DND-41 (cell line): ENCODE measurements around the gene OBSCN.

ENCODE experiments used
- ATAC-seq: fragments of 200-7000 bp; cut with Tn5 transposase; 3 replicates; pipeline ENCODE4 v1.9.1; 2021; ENCODE audit warnings: low read depth; ENCODE audit not compliant: insufficient read depth
- DNase-seq: peaks from one replicate; pipeline ENCODE4 v3.0.0-alpha.2; 2020
- H2AFZ ChIP-seq: 2 replicates; pipeline ENCODE4 v1.6.0; 2012; ENCODE audit warnings: low read depth, low read length
- H3K27ac ChIP-seq: 2 replicates; pipeline ENCODE4 v1.5.1; 2012; ENCODE audit warnings: low read length, inconsistent platforms
- H3K27me3 ChIP-seq: fragments of 200-600 bp; sonication (generic); 2 replicates; pipeline ENCODE4 v1.6.0; 2012; ENCODE audit warnings: low read length, mild to moderate bottlenecking, inconsistent platforms; ENCODE audit not compliant: insufficient read depth, poor library complexity
- H3K36me3 ChIP-seq: 2 replicates; pipeline ENCODE4 v1.5.1; 2012; ENCODE audit warnings: low read length, inconsistent platforms; ENCODE audit not compliant: insufficient read depth
- H3K4me1 ChIP-seq: 2 replicates; pipeline ENCODE4 v1.5.1; 2012; ENCODE audit warnings: mild to moderate bottlenecking, low read length; ENCODE audit not compliant: insufficient read depth
- H3K4me2 ChIP-seq: 2 replicates; pipeline ENCODE4 v1.6.0; 2012; ENCODE audit warnings: mild to moderate bottlenecking, moderate library complexity, low read length, inconsistent platforms; ENCODE audit not compliant: insufficient read depth
- H3K4me3 ChIP-seq, 2 experiments: fragments of 200-600 bp in 1 of 2; shearing (Covaris generic) in 1 of 2; 2 replicates each; pipeline ENCODE4 v1.5.1; 2012 to 2016; ENCODE audit warnings: inconsistent platforms in 2 of 2, low read length in 2 of 2, mild to moderate bottlenecking in 2 of 2, low read depth in 1 of 2, moderate library complexity in 1 of 2
- H3K79me2 ChIP-seq: 2 replicates; pipeline ENCODE4 v1.6.0; 2012; ENCODE audit warnings: low read length, inconsistent platforms; ENCODE audit not compliant: insufficient read depth
- H3K9ac ChIP-seq: 2 replicates; pipeline ENCODE4 v1.6.0; 2012; ENCODE audit warnings: low read depth, mild to moderate bottlenecking, inconsistent platforms, low read length, moderate library complexity
- H3K9me3 ChIP-seq: 2 replicates; pipeline ENCODE4 v1.5.1; 2012; ENCODE audit warnings: low read length, moderate library complexity, mild to moderate bottlenecking, inconsistent platforms; ENCODE audit not compliant: insufficient read depth, severe bottlenecking
- H4K20me1 ChIP-seq: 2 replicates; pipeline ENCODE4 v1.6.0; 2012; ENCODE audit warnings: low read length; ENCODE audit not compliant: insufficient read depth
- CTCF ChIP-seq: IDR thresholded peaks from 2 replicates; pipeline ENCODE4 v1.5.1; 2012; ENCODE audit warnings: borderline replicate concordance, low read length, moderate library complexity, mild to moderate bottlenecking; ENCODE audit not compliant: poor library complexity, severe bottlenecking; ENCODE audit errors: extremely low read depth
- EZH2 ChIP-seq: IDR thresholded peaks from 3 replicates; pipeline ENCODE4 v1.6.1; 2012; ENCODE audit warnings: borderline replicate concordance, low read depth, mild to moderate bottlenecking, moderate library complexity, low read length, inconsistent platforms; ENCODE audit not compliant: severe bottlenecking

The OBSCN gene

GRCh38 chr1:228304766-228305395 lies 97.0 kb downstream of the OBSCN start:
- ATAC-seq (no peak), DNase-seq (no peak)
- Histone ChIP-seq H3K4me3 (no peak overlapping the region), H2AFZ (no peak overlapping the region), H3K4me1 (no peaks in the 10 kb centered on the region), H4K20me1 (no peaks in the 10 kb centered on the region), H3K27ac (no peak overlapping the region), H3K36me3 (peaks cover 20% of the 10 kb centered on the region), H3K9me3 (peaks cover 20% of the 10 kb centered on the region), H3K79me2 (no peaks in the 10 kb centered on the region), H3K4me2 (no peak overlapping the region), H3K9ac (no peak overlapping the region), H3K27me3 (no peaks in the 10 kb centered on the region)
- TF ChIP-seq CTCF (no peak), EZH2 (no peak)

GRCh38 chr1:228305721-228306152 lies 97.9 kb downstream of the OBSCN start:
- Histone ChIP-seq H3K36me3 (peaks cover 19% of the 10 kb centered on the region), H3K27me3 (no peaks in the 10 kb centered on the region), H3K4me3 (no peak overlapping the region), H4K20me1 (no peaks in the 10 kb centered on the region), H2AFZ (no peak overlapping the region), H3K9ac (no peak overlapping the region), H3K4me2 (no peak overlapping the region), H3K79me2 (no peaks in the 10 kb centered on the region), H3K4me1 (no peaks in the 10 kb centered on the region), H3K27ac (no peak overlapping the region), H3K9me3 (peaks cover 17% of the 10 kb centered on the region)
- DNase-seq (no peak), ATAC-seq (no peak)
- TF ChIP-seq EZH2 (no peak), CTCF (no peak)

- Histone ChIP-seq H3K27ac (no peak overlapping the region), H3K4me3 (no peak overlapping the region), H3K36me3 (peaks cover 24% of the 10 kb centered on the region), H3K4me2 (no peak overlapping the region), H2AFZ (no peak overlapping the region), H3K4me1 (no peaks in the 10 kb centered on the region), H3K9me3 (peaks cover 19% of the 10 kb centered on the region), H3K27me3 (no peaks in the 10 kb centered on the region), H4K20me1 (no peaks in the 10 kb centered on the region), H3K79me2 (no peaks in the 10 kb centered on the region), H3K9ac (no peak overlapping the region)
- TF ChIP-seq CTCF = no peak
- no peak for TF ChIP-seq EZH2
- DNase-seq = no peak
- ATAC-seq = peak; percentile 17; the same call in 2 of the 3 replicates
These were observed 98.7 kb downstream of the OBSCN start for GRCh38 chr1:228306275-228307217.
